Amniotic epithelial cell (primary cell): Measurements from ENCODE around the gene ECE2.

Experiments used
- DNase-seq: peaks from one replicate; pipeline ENCODE4 v3.0.0-alpha.2; 2010; ENCODE audit warnings: low read depth

The ECE2 gene

GRCh38 chr3:184275961-184276910 is at the start of gene ECE2:
TSS of gene ECE2 (plus strand) at chr3:184276022. CDS start at chr3:184276154, 132 bp downstream.
- DNase-seq = no peak

GRCh38 chr3:184227481-184227935 is 48.3 kb upstream of the ECE2 start:
- no peak for DNase-seq

GRCh38 chr3:184228376-184229137 is 47.3 kb upstream of the ECE2 start:
- DNase-seq = no peak

- peak; percentile 6 for DNase-seq
Measured at GRCh38 chr3:184229394-184230080, 46.3 kb upstream of the ECE2 start, which contains the start of gene VWA5B2. TSS of gene VWA5B2 (plus strand) at chr3:184229585. CDS start at chr3:184230529, 944 bp downstream.

GRCh38 chr3:184230081-184230602 is 45.7 kb upstream of the ECE2 start:
- DNase-seq = no peak

GRCh38 chr3:184230603-184231528 is 45.0 kb upstream of the ECE2 start:
- no peak for DNase-seq

- DNase-seq = peak; percentile 15
Measured at GRCh38 chr3:184231671-184232070, 44.2 kb upstream of the ECE2 start.

- DNase-seq = no peak
Measured at GRCh38 chr3:184233127-184233843, 42.5 kb upstream of the ECE2 start.

- peak; percentile 87 for DNase-seq
Measured at GRCh38 chr3:184234224-184234623, 41.6 kb upstream of the ECE2 start.

GRCh38 chr3:184234671-184235380 is 41.0 kb upstream of the ECE2 start:
- no peak for DNase-seq

GRCh38 chr3:184235381-184236032 is 40.3 kb upstream of the ECE2 start:
- DNase-seq = no peak

- DNase-seq = no peak
Measured at GRCh38 chr3:184236033-184236410, 39.8 kb upstream of the ECE2 start.

GRCh38 chr3:184236636-184237035 is 39.2 kb upstream of the ECE2 start:
- no peak for DNase-seq

GRCh38 chr3:184237211-184237610 is 38.6 kb upstream of the ECE2 start:
- no peak for DNase-seq

- DNase-seq = no peak
Measured at GRCh38 chr3:184237807-184238206, 38.0 kb upstream of the ECE2 start.

GRCh38 chr3:184238246-184238818 is 37.5 kb upstream of the ECE2 start:
- DNase-seq = no peak

- DNase-seq = no peak
Measured at GRCh38 chr3:184239221-184239620, 36.6 kb upstream of the ECE2 start.

- no peak for DNase-seq
Measured at GRCh38 chr3:184239708-184240107, 36.1 kb upstream of the ECE2 start.
